Measurements from ENCODE around the gene POLR2B. TPM values are rescaled to one million over a fixed set of nuclear protein-coding genes. Genes with fewer than 3 reads are reported as not detected.
A peak's percentile ranks its signal among the peaks of the same experiment; 100 is the strongest.

POLR2B gene
- total RNA-seq, 4 donors from 2014 or later, result 82.4 to 128 (median 110) TPM

DNA sequence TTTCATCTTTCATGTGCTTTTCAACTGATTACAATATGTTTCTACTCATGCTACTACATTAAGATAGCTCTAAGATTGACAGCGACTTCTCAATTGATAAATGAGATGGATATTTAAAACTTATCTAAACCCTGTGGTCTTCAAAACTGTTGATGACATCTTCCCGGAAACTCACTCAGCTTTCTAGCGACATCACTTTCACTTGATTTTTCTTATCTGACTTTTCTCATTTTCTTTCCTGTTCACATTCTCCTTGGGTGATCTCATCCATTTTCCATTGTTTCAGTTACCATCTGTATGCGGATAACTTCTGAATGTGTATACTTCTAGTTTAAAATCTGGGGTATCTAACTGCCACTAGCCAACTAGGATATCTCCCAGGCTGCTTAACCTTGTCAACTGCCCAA lies 3.1 kb downstream of the POLR2B start:
- TF ChIP-seq, protein P1, sequence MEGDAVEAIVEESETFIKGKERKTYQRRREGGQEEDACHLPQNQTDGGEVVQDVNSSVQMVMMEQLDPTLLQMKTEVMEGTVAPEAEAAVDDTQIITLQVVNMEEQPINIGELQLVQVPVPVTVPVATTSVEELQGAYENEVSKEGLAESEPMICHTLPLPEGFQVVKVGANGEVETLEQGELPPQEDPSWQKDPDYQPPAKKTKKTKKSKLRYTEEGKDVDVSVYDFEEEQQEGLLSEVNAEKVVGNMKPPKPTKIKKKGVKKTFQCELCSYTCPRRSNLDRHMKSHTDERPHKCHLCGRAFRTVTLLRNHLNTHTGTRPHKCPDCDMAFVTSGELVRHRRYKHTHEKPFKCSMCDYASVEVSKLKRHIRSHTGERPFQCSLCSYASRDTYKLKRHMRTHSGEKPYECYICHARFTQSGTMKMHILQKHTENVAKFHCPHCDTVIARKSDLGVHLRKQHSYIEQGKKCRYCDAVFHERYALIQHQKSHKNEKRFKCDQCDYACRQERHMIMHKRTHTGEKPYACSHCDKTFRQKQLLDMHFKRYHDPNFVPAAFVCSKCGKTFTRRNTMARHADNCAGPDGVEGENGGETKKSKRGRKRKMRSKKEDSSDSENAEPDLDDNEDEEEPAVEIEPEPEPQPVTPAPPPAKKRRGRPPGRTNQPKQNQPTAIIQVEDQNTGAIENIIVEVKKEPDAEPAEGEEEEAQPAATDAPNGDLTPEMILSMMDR (IDR thresholded peaks at IDR 0.05), result no peak
- TF ChIP-seq POLR2AphosphoS5 (IDR thresholded peaks at IDR 0.05) (no peak), POLR2A (IDR thresholded peaks at IDR 0.05) (no peak), EP300 (IDR thresholded peaks at IDR 0.05) (no peak)
- Histone ChIP-seq H3K4me1 (peaks cover 0 to 54% (median 20%) of the 10 kb centered on the region in 3 donors), H3K27me3 (no peaks in the 10 kb centered on the region), H3K36me3 (peaks cover 0 to 17% of the 10 kb centered on the region in 2 donors), H3K4me3 (no peak overlapping the region), H3K27ac (no peak overlapping the region), H3K9me3 (no peaks in the 10 kb centered on the region)
- WGBS, 2 donors (ENCODE audit: low coverage in 1 of 2), result 43 to 70% methylated on average over 4 of the region's 4 CpGs
- ATAC-seq, result no peak

DNA sequence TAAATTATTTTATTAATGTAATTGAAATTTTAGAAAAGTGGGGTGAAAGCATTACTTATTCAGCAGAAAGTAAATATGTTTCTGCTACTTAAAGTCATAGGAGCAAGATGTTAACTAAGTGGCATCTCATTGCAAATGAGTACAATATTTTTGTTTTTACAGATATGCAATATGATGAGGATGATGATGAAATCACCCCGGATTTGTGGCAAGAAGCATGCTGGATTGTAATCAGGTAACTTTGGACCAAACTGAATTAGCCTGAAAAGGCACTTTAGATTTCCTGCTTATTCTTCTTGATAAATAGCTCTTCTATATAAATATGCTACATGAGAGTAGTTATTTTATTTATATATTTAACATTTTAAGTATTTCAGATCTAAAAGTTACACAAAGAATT lies 7.5 kb downstream of the POLR2B start:
- 86 to 94% methylated on average over 1 of the region's 1 CpG for WGBS, 2 donors (ENCODE audit: low coverage in 1 of 2)
- peaks cover 0 to 35% (median 11%) of the 10 kb centered on the region in 3 donors for H3K4me1 ChIP-seq
- H3K36me3 ChIP-seq, result peaks cover 6 to 58% of the 10 kb centered on the region in 2 donors
- TF ChIP-seq EP300 (IDR thresholded peaks at IDR 0.05) (no peak), POLR2A (IDR thresholded peaks at IDR 0.05) (no peak), POLR2AphosphoS5 (IDR thresholded peaks at IDR 0.05) (no peak)
- TF ChIP-seq, protein P1 (IDR thresholded peaks at IDR 0.05), result no peak
- H3K4me3 ChIP-seq, result no peak overlapping the region
- no peak for ATAC-seq
- no peaks in the 10 kb centered on the region for H3K9me3 ChIP-seq
- H3K27ac ChIP-seq, result no peak overlapping the region
- H3K27me3 ChIP-seq, result no peaks in the 10 kb centered on the region

DNA sequence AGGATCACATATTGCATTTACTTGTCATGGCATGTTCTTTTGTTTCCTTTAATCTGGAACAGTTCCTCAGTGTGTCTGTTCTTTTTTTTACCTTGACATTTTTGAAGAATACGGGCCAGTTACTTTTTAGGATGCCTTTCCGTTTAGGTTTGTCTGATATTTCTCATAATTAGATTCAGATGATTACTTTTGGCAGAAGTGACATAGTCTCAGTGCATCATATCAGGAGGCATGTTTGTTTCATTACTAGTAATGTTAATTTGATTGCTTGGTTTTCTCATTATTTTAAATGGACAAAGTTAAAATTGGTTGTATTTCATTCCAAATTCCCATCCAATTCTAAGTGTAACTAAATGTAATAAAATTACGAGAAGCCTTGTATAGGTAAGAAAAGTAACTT lies 8.3 kb downstream of the POLR2B start:
- WGBS, 2 donors (ENCODE audit: low coverage in 1 of 2), result 90 to 92% methylated on average over 3 of the region's 3 CpGs
- H3K27ac ChIP-seq, result no peak overlapping the region
- peaks cover 0 to 27% (median 3%) of the 10 kb centered on the region in 3 donors for H3K4me1 ChIP-seq
- H3K9me3 ChIP-seq, result no peaks in the 10 kb centered on the region
- H3K36me3 ChIP-seq, result peaks cover 6 to 65% of the 10 kb centered on the region in 2 donors
- ATAC-seq, result no peak
- H3K4me3 ChIP-seq, result no peak overlapping the region
- no peaks in the 10 kb centered on the region for H3K27me3 ChIP-seq
- TF ChIP-seq POLR2A (IDR thresholded peaks at IDR 0.05) (no peak), POLR2AphosphoS5 (IDR thresholded peaks at IDR 0.05) (no peak), EP300 (IDR thresholded peaks at IDR 0.05) (no peak)
- TF ChIP-seq, protein P1 (IDR thresholded peaks at IDR 0.05), result no peak

DNA sequence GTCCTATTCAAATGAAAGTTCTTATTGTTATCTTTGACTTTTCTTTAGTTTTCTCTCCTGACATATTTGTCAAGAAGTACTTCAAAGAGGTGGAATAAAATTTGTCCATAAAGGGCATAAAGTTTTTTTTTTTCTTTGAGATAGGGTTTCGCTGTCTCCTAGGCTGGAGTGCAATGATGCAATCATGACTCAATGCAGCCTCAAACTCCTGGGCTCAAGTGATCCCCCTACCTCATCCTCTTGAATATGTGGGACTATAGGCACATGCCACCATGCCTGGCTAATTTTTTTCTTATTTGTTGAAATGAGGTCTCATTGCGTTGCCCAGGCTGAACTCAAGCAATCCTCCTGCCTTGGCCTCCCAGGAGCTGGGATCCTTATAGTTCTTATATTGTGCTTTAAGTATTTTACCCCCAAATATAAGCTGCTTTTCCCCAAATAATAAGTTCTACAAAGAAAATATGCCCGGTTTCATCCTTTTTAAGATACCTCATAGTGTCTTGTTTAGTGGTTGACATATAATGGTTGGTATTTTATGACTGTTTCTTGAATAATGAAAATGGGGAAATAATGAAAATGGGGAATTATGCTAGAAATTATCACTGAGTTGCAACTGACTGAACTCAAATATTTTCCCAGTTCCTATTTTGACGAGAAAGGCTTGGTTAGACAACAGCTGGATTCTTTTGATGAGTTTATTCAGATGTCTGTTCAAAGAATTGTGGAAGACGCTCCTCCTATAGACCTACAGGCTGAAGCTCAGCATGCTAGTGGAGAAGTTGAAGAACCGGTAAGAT lies 11.6 kb downstream of the POLR2B start:
- Histone ChIP-seq H3K9me3 (no peaks in the 10 kb centered on the region), H3K27me3 (no peaks in the 10 kb centered on the region), H3K36me3 (peaks cover 9 to 96% of the 10 kb centered on the region in 2 donors), H3K4me1 (peaks cover 3 to 8% (median 4%) of the 10 kb centered on the region in 3 donors), H3K27ac (no peak overlapping the region), H3K4me3 (no peak overlapping the region)
- no peak for TF ChIP-seq POLR2A (IDR thresholded peaks at IDR 0.05)
- TF ChIP-seq, protein P1 (IDR thresholded peaks at IDR 0.05), result no peak
- TF ChIP-seq EP300 (IDR thresholded peaks at IDR 0.05), result no peak
- TF ChIP-seq POLR2AphosphoS5 (IDR thresholded peaks at IDR 0.05), result no peak
- ATAC-seq, result no peak
- 88 to 92% methylated on average over 5 to 6 of the region's 6 CpGs for WGBS, 2 donors (ENCODE audit: low coverage in 1 of 2)

DNA sequence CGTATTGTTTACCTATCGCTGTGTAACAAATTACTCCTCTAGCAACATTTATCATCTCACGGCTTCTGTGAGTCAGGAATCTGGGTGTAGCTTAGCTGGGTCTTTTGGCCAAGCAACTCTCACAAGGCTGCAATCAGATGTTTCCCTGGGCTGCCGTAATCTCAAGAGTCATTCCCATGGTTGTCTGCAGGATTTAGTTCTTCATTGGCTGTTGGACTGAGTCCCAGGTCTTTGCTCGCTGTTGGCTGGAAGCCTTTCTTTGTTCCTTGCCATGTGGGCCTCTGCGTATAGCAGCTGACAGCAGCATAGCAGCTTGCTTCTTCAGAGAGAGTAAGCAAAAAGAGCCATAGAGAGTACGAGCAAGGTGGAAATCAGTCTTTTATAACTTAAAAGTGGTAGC lies 16.8 kb downstream of the POLR2B start:
- Histone ChIP-seq H3K4me1 (peaks cover 7 to 14% (median 9%) of the 10 kb centered on the region in 3 donors), H3K36me3 (peaks cover 6 to 94% of the 10 kb centered on the region in 2 donors), H3K4me3 (no peak overlapping the region), H3K9me3 (no peaks in the 10 kb centered on the region), H3K27me3 (no peaks in the 10 kb centered on the region), H3K27ac (peak overlapping the region; percentile 30 to 68 (median 62))
- TF ChIP-seq, protein P1 (IDR thresholded peaks at IDR 0.05), result no peak
- TF ChIP-seq POLR2A (IDR thresholded peaks at IDR 0.05), result no peak
- TF ChIP-seq EP300 (IDR thresholded peaks at IDR 0.05), result no peak
- peak; percentile 36 for TF ChIP-seq POLR2AphosphoS5 (IDR thresholded peaks at IDR 0.05)
- 18% methylated on average over 5 of the region's 7 CpGs for WGBS, 2 donors (ENCODE audit: low coverage in 1 of 2)
- peak; percentile 77 for ATAC-seq
